ENCODE results near the gene C1S. TPM values are rescaled to one million over a fixed set of nuclear protein-coding genes. Genes with fewer than 3 reads are reported as not detected.
A peak's percentile ranks its signal among the peaks of the same experiment; 100 is the strongest.

Gene C1S
- total RNA-seq, 4 donors from 2014 or later = 52.6 to 187 (median 59.3) TPM

DNA sequence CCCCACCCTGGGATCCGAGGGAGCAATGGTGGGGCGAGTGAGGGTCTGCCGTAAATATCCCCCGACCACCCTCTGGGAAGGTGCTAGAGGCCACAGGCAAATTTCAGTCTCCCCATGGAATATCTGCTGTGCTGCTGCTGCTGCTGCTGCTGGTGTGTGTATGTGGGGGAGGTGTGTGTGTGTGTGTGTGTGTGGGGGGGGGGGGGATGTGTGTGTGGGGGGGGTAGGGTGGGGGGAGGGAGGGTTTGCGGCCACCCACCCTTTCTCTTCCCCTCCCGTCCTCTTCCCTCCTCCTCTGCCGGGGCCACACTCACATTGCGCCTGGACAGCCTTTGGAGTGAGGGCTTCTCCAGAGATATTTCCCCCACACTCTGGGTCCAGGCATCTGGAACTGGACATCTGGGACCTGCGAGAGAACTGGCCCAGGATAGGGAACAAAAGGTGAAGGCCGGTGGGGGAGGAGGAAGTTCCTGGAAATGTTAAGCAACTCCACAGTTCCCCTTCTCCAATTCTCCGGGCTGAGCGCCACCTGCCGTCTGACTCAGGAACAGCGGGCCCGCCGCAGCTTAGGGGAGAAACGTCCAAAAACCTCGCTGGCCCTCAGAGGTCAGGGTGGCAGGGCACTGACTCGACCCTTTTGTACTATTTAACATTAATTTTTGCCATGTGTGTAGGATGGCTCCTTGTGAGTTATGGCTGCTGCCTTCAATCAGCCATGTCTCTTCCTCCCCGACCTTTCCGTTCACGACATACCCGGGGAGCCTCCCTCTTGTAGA is 48.5 kb downstream of the C1S start, which contains the start of gene C1RL:
TSS of gene C1RL (minus strand) at position 419 of the 776 bp plus-strand sequence. CDS start at position 385, 34 bp downstream.
- intact Hi-C loops (cut with DNase I; ENCODE audit: low total_unique reads) = no loop called here
- DNase-seq (ENCODE audit: low spot score in 2 of 2) = peak; percentile 92 to 99
- WGBS, 2 donors = 11 to 12% methylated on average over 22 to 23 of the region's 23 CpGs
- TF ChIP-seq, protein P1, sequence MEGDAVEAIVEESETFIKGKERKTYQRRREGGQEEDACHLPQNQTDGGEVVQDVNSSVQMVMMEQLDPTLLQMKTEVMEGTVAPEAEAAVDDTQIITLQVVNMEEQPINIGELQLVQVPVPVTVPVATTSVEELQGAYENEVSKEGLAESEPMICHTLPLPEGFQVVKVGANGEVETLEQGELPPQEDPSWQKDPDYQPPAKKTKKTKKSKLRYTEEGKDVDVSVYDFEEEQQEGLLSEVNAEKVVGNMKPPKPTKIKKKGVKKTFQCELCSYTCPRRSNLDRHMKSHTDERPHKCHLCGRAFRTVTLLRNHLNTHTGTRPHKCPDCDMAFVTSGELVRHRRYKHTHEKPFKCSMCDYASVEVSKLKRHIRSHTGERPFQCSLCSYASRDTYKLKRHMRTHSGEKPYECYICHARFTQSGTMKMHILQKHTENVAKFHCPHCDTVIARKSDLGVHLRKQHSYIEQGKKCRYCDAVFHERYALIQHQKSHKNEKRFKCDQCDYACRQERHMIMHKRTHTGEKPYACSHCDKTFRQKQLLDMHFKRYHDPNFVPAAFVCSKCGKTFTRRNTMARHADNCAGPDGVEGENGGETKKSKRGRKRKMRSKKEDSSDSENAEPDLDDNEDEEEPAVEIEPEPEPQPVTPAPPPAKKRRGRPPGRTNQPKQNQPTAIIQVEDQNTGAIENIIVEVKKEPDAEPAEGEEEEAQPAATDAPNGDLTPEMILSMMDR (IDR thresholded peaks at IDR 0.05) = peak in 1 of 3 donors; percentile 91
- TF ChIP-seq POLR2A (IDR thresholded peaks at IDR 0.05) = no peak
- H3K4me3 ChIP-seq (ENCODE audit: low read depth, poor library complexity, severe bottlenecking) = peak within 1 kb of the TSS; percentile 58

DNA sequence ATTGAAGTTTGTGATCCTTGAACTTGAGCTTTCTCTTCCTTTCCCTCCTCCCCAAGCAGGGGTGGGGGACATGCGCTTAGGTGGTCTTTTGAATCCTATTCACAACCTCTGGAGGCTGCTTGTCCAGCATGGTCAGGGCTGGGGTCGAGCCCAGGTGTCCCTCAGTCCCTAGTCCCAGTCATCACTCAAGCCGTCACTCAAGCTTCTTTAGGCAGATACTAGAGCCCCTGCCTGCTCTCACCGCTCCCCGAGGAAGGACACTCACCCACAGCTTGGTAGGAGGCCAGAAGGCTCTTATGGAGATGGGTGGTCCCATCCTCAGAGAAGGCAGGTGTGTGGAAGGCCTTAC is 49.0 kb downstream of the C1S start:
- no peak overlapping the region for H3K4me3 ChIP-seq (ENCODE audit: low read depth, poor library complexity, severe bottlenecking)
- 60 to 70% methylated on average over 5 of the region's 5 CpGs for WGBS, 2 donors
- no peak for DNase-seq (ENCODE audit: low spot score in 2 of 2)
- intact Hi-C loops (cut with DNase I; ENCODE audit: low total_unique reads) = no loop called here
- no peak for TF ChIP-seq POLR2A (IDR thresholded peaks at IDR 0.05)
- TF ChIP-seq, protein P1 (IDR thresholded peaks at IDR 0.05) = no peak

DNA sequence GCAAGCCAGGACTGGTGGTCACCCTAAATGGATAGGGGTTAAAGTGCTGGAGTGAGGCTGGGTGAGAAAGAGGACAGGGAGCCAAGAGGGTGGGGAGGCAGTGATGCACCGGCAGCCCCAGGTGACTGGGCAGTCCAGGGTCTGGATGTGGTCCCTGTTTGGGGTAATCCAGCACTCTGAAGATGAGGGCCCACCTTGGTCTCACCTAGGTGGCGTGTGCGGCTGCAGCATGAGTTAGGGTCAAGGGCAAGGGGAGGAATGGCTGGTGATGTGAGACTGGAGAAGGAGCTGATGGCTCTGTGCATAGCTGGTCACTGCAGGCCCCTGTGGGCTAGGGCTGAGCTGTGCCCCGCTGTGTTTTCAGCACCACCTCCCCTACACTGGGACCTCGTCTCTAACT is 50.1 kb downstream of the C1S start:
- no peak overlapping the region for H3K4me3 ChIP-seq (ENCODE audit: low read depth, poor library complexity, severe bottlenecking)
- WGBS, 2 donors = 90 to 94% methylated on average over 5 of the region's 5 CpGs
- TF ChIP-seq, protein P1 (IDR thresholded peaks at IDR 0.05) = no peak
- no peak for TF ChIP-seq POLR2A (IDR thresholded peaks at IDR 0.05)
- no peak for DNase-seq (ENCODE audit: low spot score in 2 of 2)
- intact Hi-C loops (cut with DNase I; ENCODE audit: low total_unique reads) = loop anchor here (10.0 kb wide), 2 partner anchors 56 to 186 kb away; partner anchors contain the start of gene ATN1

DNA sequence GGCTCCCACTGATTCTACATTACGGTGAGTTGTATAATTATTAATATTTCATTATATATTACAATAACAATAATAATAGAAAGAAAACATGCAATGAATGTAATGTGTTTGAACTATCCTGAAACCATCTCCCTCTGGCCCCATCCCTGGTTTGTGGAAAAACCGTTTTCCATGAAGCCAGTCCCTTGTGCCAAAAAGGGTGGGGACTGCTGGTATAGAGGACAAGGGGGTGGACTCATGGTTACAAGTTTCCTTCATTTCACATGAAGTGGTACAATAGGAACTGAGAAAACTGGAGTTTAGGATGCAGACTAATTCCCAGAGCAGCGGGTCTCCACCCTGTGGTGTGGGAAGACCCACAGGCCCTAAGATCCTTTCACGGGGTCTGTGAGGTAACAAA is 51.5 kb downstream of the C1S start:
- WGBS, 2 donors = 64 to 74% methylated on average over 4 of the region's 4 CpGs
- H3K4me3 ChIP-seq (ENCODE audit: low read depth, poor library complexity, severe bottlenecking) = no peak overlapping the region
- DNase-seq (ENCODE audit: low spot score in 2 of 2) = no peak
- intact Hi-C loops (cut with DNase I; ENCODE audit: low total_unique reads) = loop anchor here (10.0 kb wide), 2 partner anchors 57 to 187 kb away; partner anchors contain the start of gene ATN1
- TF ChIP-seq, protein P1 (IDR thresholded peaks at IDR 0.05) = no peak
- no peak for TF ChIP-seq POLR2A (IDR thresholded peaks at IDR 0.05)

DNA sequence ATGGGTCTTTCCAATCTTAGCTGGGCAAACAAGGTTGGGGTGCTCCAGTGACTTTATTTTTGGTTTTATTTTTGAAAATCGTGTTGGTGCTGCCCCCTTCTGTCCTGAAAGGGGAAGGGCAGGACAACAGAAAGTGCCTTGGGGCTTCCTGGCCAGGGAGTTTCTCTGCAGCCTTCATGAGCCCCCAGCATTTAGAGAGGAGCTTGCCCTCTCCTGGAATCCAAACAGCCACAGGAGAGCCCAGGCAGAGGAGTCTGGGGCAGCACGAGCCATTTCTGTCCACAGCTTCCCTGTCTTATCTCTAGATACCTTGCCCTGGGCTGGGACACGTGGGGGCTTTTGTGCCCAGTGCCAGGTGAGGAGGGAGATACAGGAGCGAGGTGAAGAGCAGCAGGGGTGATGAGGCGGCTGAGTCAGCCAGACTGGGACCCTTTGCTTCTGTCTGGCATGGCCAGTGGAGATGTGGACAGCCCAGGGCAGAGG is 52.9 kb downstream of the C1S start:
- DNase-seq (ENCODE audit: low spot score in 2 of 2) = no peak

More for the DNA sequence above, 52.9 kb downstream of the C1S start:
- no peak overlapping the region for H3K4me3 ChIP-seq (ENCODE audit: low read depth, poor library complexity, severe bottlenecking)
- intact Hi-C loops (cut with DNase I; ENCODE audit: low total_unique reads) = loop anchor here (10.0 kb wide), 2 partner anchors 59 to 189 kb away; partner anchors contain the start of gene ATN1
- 39 to 42% methylated on average over 5 of the region's 5 CpGs for WGBS, 2 donors
- TF ChIP-seq, protein P1 (IDR thresholded peaks at IDR 0.05) = peak in 1 of 3 donors; percentile 41
- no peak for TF ChIP-seq POLR2A (IDR thresholded peaks at IDR 0.05)

Data from lower leg skin (tissue), 4 donors.